SK-N-SH treated with all-trans-retinoic acid at 6 μM for 48 hours (cell line): ENCODE data around the gene KLHL14.

ENCODE experiments used
- ATAC-seq: fragments of 200-7000 bp; cut with Tn5 transposase; 3 replicates; pipeline ENCODE4 v1.9.1; 2020; ENCODE audit warnings: mild to moderate bottlenecking, moderate library complexity
- ARNTL ChIP-seq: fragments of 450-650 bp; formaldehyde crosslinking; IDR thresholded peaks from 2 replicates; pipeline ENCODE4 v1.5.0; 2020; ENCODE audit warnings: low read depth, mild to moderate bottlenecking, moderate library complexity, borderline replicate concordance
- BACH2 ChIP-seq: fragments of 250-450 bp; sonication (Bioruptor Pico); IDR thresholded peaks from 2 replicates; pipeline ENCODE4 v1.9.0; 2021; ENCODE audit warnings: mild to moderate bottlenecking, borderline replicate concordance
- CSDC2 ChIP-seq: fragments of 250-450 bp; sonication (Bioruptor Pico); IDR thresholded peaks from 2 replicates; pipeline ENCODE4 v1.5.0; 2020; ENCODE audit warnings: mild to moderate bottlenecking, moderate library complexity
- GLIS3 ChIP-seq: fragments of 250-450 bp; sonication (Bioruptor Pico); IDR thresholded peaks from 2 replicates; pipeline ENCODE4 v1.5.0; 2020; ENCODE audit warnings: mild to moderate bottlenecking, moderate library complexity
- ISL1 ChIP-seq: fragments of 250-450 bp; sonication (Bioruptor Pico); IDR thresholded peaks from 2 replicates; pipeline ENCODE4 v2.1.2; 2022; ENCODE audit warnings: mild to moderate bottlenecking, moderate library complexity
- OSR1 ChIP-seq: fragments of 250-450 bp; sonication (Bioruptor Pico); IDR thresholded peaks from 2 replicates; pipeline ENCODE4 v1.8.0; 2022; ENCODE audit warnings: moderate library complexity, mild to moderate bottlenecking, inconsistent platforms
- PPARA ChIP-seq: fragments of 250-450 bp; sonication (Bioruptor Pico); IDR thresholded peaks from 2 replicates; pipeline ENCODE4 v1.5.0; 2020; ENCODE audit warnings: mild to moderate bottlenecking, borderline replicate concordance
- RARB ChIP-seq: fragments of 250-450 bp; sonication (Bioruptor Pico); IDR thresholded peaks from 2 replicates; pipeline ENCODE4 v1.8.0; 2021; ENCODE audit warnings: mild to moderate bottlenecking, moderate library complexity
- TCF4 ChIP-seq: fragments of 250-450 bp; sonication (Bioruptor Pico); IDR thresholded peaks from 2 replicates; pipeline ENCODE4 v1.8.0; 2021; ENCODE audit warnings: mild to moderate bottlenecking, moderate library complexity, borderline replicate concordance
- ZC3H10 ChIP-seq: fragments of 250-450 bp; sonication (Bioruptor Pico); IDR thresholded peaks from 2 replicates; pipeline ENCODE4 v1.5.1; 2021; ENCODE audit warnings: mild to moderate bottlenecking, moderate library complexity
- ZFP3 ChIP-seq: fragments of 250-450 bp; sonication (Bioruptor Pico); IDR thresholded peaks from 2 replicates; pipeline ENCODE4 v1.5.0; 2020; ENCODE audit warnings: mild to moderate bottlenecking, moderate library complexity
- ZFP30 ChIP-seq: fragments of 450-650 bp; formaldehyde crosslinking; IDR thresholded peaks from 2 replicates; pipeline ENCODE4 v1.5.0; 2022; ENCODE audit warnings: mild to moderate bottlenecking, moderate library complexity
- ZNF565 ChIP-seq: fragments of 450-650 bp; formaldehyde crosslinking; conservative IDR thresholded peaks from 2 replicates; pipeline ENCODE4 v1.5.0; 2020; ENCODE audit warnings: low read depth, mild to moderate bottlenecking, moderate library complexity
- ZNF70 ChIP-seq: fragments of 450-650 bp; formaldehyde crosslinking; IDR thresholded peaks from 2 replicates; pipeline ENCODE4 v1.5.0; 2020; ENCODE audit warnings: mild to moderate bottlenecking, moderate library complexity
- ZNF8 ChIP-seq: fragments of 450-650 bp; formaldehyde crosslinking; IDR thresholded peaks from 2 replicates; pipeline ENCODE4 v1.5.0; 2020; ENCODE audit warnings: mild to moderate bottlenecking, moderate library complexity
- TF ChIP-seq, protein P1 (sequence below): fragments of 250-450 bp; sonication (Bioruptor Pico); IDR thresholded peaks from 2 replicates; pipeline ENCODE4 v1.5.1; 2020; ENCODE audit warnings: low read depth, mild to moderate bottlenecking, moderate library complexity
- TF ChIP-seq, protein P2 (sequence below): fragments of 250-450 bp; sonication (Bioruptor Pico); IDR thresholded peaks from 2 replicates; pipeline ENCODE4 v1.8.0; 2021; ENCODE audit warnings: low read depth, mild to moderate bottlenecking, moderate library complexity, borderline replicate concordance
- TF ChIP-seq, protein P3 (sequence below): fragments of 250-450 bp; sonication (Bioruptor Pico); IDR thresholded peaks from 2 replicates; pipeline ENCODE4 v1.8.0; 2020; ENCODE audit warnings: mild to moderate bottlenecking, moderate library complexity, borderline replicate concordance
- TF ChIP-seq, protein P4 (sequence below): fragments of 250-450 bp; sonication (Bioruptor Pico); IDR thresholded peaks from 2 replicates; pipeline ENCODE4 v1.5.0; 2020; ENCODE audit warnings: mild to moderate bottlenecking, moderate library complexity
- TF ChIP-seq, protein P5 (sequence below): fragments of 250-450 bp; sonication (Bioruptor Pico); IDR thresholded peaks from 2 replicates; pipeline ENCODE4 v1.5.1; 2021; ENCODE audit warnings: mild to moderate bottlenecking, moderate library complexity

Gene KLHL14

DNA sequence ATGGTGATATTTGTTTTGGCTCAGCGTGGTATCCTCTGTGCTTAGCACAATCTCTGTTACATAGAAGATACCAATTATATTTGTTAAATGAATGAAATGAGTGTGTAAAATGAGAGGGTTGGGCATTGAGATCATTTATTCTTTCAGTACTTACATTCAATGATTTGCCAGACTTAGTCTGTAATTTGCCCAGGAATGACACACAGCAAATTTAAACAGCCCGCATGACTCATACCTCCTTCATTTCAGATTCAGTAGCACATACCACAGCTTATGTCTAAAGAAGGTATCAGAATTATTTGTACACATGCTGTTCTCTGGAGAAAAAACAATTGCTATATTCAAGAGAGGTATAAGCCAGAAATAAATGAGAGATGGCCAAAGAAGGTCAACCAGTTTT lies 37.0 kb downstream of the KLHL14 start:
- ATAC-seq: no peak

DNA sequence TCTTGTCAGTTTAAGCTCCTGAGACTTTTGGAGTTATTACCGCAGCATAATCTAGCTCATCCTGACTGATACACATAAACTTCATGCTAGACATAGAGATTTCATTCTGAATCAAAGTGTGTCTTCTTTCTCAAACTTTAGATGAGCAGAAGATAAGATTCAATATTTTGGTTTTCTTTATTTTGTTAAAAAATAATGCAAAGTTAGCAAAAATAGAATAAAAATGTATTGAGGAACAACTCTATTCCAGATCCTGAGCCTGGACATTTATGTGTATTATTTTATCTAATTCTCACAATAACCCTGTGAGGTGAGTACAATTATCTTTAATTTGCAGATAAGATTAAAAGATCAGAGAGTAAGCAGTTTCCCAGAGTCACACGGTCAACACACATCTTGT lies 38.4 kb downstream of the KLHL14 start:
- no peak for ATAC-seq
- TF ChIP-seq OSR1 (CRISPR knock-in tag) (no peak), ISL1 (no peak)
- TF ChIP-seq, all 23 proteins: peak for 0

More for the DNA sequence above, 37.0 kb downstream of the KLHL14 start:
- TF ChIP-seq, protein P1, sequence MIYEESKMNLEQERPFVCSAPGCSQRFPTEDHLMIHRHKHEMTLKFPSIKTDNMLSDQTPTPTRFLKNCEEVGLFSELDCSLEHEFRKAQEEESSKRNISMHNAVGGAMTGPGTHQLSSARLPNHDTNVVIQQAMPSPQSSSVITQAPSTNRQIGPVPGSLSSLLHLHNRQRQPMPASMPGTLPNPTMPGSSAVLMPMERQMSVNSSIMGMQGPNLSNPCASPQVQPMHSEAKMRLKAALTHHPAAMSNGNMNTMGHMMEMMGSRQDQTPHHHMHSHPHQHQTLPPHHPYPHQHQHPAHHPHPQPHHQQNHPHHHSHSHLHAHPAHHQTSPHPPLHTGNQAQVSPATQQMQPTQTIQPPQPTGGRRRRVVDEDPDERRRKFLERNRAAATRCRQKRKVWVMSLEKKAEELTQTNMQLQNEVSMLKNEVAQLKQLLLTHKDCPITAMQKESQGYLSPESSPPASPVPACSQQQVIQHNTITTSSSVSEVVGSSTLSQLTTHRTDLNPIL (CRISPR knock-in tag): no peak
- TF ChIP-seq ZFP30 (CRISPR knock-in tag): no peak
- no peak for TF ChIP-seq TCF4 (CRISPR knock-in tag)
- TF ChIP-seq PPARA (CRISPR knock-in tag): no peak
- TF ChIP-seq ZNF8 (CRISPR knock-in tag): no peak
- TF ChIP-seq, protein P2, sequence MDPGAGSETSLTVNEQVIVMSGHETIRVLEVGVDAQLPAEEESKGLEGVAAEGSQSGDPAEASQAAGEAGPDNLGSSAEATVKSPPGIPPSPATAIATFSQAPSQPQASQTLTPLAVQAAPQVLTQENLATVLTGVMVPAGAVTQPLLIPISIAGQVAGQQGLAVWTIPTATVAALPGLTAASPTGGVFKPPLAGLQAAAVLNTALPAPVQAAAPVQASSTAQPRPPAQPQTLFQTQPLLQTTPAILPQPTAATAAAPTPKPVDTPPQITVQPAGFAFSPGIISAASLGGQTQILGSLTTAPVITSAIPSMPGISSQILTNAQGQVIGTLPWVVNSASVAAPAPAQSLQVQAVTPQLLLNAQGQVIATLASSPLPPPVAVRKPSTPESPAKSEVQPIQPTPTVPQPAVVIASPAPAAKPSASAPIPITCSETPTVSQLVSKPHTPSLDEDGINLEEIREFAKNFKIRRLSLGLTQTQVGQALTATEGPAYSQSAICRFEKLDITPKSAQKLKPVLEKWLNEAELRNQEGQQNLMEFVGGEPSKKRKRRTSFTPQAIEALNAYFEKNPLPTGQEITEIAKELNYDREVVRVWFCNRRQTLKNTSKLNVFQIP (CRISPR knock-in tag): no peak
- no peak for TF ChIP-seq RARB (CRISPR knock-in tag)
- no peak for TF ChIP-seq ZC3H10
- no peak for TF ChIP-seq CSDC2 (CRISPR knock-in tag)
- no peak for TF ChIP-seq ISL1
- TF ChIP-seq ZNF565 (CRISPR knock-in tag): no peak
- TF ChIP-seq, protein P3, sequence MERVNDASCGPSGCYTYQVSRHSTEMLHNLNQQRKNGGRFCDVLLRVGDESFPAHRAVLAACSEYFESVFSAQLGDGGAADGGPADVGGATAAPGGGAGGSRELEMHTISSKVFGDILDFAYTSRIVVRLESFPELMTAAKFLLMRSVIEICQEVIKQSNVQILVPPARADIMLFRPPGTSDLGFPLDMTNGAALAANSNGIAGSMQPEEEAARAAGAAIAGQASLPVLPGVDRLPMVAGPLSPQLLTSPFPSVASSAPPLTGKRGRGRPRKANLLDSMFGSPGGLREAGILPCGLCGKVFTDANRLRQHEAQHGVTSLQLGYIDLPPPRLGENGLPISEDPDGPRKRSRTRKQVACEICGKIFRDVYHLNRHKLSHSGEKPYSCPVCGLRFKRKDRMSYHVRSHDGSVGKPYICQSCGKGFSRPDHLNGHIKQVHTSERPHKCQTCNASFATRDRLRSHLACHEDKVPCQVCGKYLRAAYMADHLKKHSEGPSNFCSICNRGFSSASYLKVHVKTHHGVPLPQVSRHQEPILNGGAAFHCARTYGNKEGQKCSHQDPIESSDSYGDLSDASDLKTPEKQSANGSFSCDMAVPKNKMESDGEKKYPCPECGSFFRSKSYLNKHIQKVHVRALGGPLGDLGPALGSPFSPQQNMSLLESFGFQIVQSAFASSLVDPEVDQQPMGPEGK: no peak
- TF ChIP-seq ZNF70 (CRISPR knock-in tag): no peak
- no peak for TF ChIP-seq BACH2
- TF ChIP-seq, protein P4, sequence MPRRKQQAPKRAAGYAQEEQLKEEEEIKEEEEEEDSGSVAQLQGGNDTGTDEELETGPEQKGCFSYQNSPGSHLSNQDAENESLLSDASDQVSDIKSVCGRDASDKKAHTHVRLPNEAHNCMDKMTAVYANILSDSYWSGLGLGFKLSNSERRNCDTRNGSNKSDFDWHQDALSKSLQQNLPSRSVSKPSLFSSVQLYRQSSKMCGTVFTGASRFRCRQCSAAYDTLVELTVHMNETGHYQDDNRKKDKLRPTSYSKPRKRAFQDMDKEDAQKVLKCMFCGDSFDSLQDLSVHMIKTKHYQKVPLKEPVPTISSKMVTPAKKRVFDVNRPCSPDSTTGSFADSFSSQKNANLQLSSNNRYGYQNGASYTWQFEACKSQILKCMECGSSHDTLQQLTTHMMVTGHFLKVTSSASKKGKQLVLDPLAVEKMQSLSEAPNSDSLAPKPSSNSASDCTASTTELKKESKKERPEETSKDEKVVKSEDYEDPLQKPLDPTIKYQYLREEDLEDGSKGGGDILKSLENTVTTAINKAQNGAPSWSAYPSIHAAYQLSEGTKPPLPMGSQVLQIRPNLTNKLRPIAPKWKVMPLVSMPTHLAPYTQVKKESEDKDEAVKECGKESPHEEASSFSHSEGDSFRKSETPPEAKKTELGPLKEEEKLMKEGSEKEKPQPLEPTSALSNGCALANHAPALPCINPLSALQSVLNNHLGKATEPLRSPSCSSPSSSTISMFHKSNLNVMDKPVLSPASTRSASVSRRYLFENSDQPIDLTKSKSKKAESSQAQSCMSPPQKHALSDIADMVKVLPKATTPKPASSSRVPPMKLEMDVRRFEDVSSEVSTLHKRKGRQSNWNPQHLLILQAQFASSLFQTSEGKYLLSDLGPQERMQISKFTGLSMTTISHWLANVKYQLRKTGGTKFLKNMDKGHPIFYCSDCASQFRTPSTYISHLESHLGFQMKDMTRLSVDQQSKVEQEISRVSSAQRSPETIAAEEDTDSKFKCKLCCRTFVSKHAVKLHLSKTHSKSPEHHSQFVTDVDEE (CRISPR knock-in tag): no peak
- TF ChIP-seq, protein P5, sequence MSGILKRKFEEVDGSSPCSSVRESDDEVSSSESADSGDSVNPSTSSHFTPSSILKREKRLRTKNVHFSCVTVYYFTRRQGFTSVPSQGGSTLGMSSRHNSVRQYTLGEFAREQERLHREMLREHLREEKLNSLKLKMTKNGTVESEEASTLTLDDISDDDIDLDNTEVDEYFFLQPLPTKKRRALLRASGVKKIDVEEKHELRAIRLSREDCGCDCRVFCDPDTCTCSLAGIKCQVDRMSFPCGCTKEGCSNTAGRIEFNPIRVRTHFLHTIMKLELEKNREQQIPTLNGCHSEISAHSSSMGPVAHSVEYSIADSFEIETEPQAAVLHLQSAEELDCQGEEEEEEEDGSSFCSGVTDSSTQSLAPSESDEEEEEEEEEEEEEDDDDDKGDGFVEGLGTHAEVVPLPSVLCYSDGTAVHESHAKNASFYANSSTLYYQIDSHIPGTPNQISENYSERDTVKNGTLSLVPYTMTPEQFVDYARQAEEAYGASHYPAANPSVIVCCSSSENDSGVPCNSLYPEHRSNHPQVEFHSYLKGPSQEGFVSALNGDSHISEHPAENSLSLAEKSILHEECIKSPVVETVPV (CRISPR knock-in tag): no peak
- no peak for TF ChIP-seq ZFP3 (CRISPR knock-in tag)
- TF ChIP-seq ARNTL: no peak
- TF ChIP-seq, all 23 proteins: peak for 0

DNA sequence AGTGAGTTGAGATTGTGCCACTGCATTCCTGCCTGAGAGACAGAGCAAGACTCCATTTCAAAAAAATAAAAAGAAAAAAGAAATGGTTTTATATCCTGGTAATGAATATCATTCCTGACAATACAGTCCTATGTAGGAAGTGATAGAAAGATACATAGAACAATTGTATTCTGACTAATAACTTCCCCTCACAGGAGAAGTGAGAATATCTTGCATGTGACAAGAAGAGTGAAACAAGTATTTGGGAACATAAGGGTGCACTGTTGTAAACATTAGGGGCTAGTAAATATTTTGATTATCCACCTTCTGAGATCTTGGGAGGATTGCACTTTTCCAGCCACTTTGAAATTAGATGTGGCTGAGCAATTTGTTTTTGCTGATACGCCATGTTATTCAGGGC lies 40.7 kb downstream of the KLHL14 start:
- ATAC-seq: no peak
- TF ChIP-seq ZNF8 (CRISPR knock-in tag) (no peak), ISL1 (no peak), CSDC2 (CRISPR knock-in tag) (no peak), GLIS3 (CRISPR knock-in tag) (no peak), ZFP30 (CRISPR knock-in tag) (no peak), ARNTL (no peak), PPARA (CRISPR knock-in tag) (no peak)
- TF ChIP-seq, protein P5 (CRISPR knock-in tag): no peak
- TF ChIP-seq, protein P1 (CRISPR knock-in tag): no peak
- TF ChIP-seq, protein P4 (CRISPR knock-in tag): no peak
